ENCODE results near the gene XPNPEP3.

The XPNPEP3 gene

DNA sequence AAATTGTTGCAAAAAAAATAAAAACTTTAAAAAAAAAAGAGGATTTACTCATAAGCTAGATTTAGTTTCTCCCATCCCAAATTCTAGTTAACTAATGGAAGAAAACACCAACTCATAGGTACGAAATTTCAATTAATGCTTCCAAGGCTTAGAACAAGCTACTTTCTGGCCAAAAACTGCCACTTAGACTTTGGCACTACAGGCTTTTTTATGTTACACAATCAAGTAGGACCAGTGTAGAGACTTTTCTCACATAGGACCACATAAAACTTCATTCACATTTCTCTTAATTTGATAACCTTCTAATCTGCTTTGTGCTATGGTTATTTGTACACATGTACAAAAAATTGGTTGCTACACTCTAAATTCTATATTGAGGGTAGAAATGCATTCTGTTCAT lies 3.6 kb upstream of the XPNPEP3 start:
- TF ChIP-seq, protein P1, sequence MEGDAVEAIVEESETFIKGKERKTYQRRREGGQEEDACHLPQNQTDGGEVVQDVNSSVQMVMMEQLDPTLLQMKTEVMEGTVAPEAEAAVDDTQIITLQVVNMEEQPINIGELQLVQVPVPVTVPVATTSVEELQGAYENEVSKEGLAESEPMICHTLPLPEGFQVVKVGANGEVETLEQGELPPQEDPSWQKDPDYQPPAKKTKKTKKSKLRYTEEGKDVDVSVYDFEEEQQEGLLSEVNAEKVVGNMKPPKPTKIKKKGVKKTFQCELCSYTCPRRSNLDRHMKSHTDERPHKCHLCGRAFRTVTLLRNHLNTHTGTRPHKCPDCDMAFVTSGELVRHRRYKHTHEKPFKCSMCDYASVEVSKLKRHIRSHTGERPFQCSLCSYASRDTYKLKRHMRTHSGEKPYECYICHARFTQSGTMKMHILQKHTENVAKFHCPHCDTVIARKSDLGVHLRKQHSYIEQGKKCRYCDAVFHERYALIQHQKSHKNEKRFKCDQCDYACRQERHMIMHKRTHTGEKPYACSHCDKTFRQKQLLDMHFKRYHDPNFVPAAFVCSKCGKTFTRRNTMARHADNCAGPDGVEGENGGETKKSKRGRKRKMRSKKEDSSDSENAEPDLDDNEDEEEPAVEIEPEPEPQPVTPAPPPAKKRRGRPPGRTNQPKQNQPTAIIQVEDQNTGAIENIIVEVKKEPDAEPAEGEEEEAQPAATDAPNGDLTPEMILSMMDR (IDR thresholded peaks at IDR 0.05; ENCODE audit: low read depth, low read length) = no peak
- no peak for DNase-seq (ENCODE audit: extremely low read depth, low read depth)

DNA sequence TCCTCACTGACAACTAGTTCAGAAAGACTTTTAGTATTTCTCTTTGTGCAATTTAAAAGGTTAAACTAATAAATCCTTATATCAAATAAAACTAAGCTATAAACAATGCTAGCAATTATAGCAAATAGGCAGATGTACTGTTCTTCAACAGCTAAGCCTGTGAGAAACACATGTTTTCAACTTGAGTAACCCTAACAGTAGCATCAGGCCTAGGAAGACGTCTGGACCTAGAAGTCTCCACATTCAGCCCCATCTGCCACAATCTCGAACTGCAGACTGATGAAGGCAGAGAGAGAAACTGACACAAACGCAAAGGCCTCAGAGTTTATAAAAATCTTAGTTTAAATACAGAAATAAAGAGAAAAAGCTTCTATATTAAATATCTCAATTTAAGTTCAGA lies 3.0 kb upstream of the XPNPEP3 start:
- TF ChIP-seq, protein P1 (IDR thresholded peaks at IDR 0.05; ENCODE audit: low read depth, low read length) = no peak
- no peak for DNase-seq (ENCODE audit: extremely low read depth, low read depth)

DNA sequence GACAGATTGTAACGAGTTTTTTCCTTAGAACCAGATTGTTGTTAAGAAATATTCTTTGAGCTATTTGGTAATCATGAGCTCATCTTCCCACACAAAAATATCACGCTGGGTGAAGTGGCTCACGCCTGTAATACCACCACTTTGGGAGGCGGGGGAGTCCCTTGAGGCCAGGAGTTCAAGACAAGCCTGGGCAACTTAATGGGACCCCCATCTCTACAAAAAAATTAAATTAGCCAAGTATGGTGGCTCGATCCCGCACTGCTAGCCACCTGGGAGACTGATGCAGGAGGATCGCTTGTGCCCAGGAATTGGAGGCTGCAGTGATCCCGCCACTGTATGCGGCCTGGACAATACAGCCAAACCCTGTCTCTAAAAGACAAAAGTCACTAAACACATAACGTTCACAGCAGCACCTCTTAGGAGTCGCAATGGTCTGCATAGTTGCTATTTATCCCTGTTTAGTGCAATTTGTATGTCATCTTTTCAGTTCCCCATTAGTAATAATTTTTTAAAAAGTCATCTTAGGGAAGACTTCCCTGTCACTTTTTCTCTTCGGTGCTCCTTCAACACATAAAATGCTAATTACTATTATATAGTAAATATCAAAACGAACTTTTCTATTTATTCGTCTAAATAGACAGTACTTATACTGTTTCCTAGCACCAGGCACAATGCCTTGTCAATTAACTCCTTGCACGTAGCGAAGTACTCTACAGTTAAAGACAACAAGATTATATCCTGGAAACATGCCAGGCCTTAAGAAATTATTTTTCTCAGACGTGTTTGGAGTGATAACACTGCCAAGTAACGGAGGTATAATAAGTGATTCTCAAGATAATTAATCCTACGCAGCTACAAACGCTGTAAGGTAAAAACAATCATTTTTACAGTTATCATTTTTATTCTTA lies 1.6 kb upstream of the XPNPEP3 start:
- TF ChIP-seq, protein P1 (IDR thresholded peaks at IDR 0.05; ENCODE audit: low read depth, low read length) = no peak
- DNase-seq (ENCODE audit: extremely low read depth, low read depth) = no peak

DNA sequence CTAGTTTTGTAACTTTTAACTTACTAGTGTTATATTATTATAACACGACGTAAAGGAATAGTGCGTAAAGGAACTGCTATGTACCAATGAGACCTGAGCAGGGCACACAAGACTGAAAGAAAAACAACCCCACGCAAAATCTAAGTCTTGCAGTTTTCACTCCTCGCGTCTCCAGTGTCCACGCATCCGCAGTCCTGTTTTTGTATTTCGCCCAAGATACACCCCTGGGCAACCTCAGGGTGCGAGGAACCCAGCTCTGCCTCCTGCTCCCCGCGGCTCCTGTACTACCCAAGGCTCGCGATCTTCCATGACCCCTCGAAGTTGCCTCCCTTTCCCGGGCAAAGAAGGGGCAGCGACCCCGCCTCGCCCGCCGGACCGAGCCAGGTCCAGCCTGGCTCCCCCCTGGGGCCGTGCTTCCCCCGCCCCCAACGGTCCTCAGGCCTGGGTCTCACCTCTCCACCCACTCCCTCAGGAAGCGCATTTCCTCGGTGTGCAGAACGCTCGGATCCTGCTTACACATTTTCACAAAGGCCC lies 902 bp upstream of the XPNPEP3 start:
- no peak for DNase-seq (ENCODE audit: extremely low read depth, low read depth)
- TF ChIP-seq, protein P1 (IDR thresholded peaks at IDR 0.05; ENCODE audit: low read depth, low read length) = no peak

DNA sequence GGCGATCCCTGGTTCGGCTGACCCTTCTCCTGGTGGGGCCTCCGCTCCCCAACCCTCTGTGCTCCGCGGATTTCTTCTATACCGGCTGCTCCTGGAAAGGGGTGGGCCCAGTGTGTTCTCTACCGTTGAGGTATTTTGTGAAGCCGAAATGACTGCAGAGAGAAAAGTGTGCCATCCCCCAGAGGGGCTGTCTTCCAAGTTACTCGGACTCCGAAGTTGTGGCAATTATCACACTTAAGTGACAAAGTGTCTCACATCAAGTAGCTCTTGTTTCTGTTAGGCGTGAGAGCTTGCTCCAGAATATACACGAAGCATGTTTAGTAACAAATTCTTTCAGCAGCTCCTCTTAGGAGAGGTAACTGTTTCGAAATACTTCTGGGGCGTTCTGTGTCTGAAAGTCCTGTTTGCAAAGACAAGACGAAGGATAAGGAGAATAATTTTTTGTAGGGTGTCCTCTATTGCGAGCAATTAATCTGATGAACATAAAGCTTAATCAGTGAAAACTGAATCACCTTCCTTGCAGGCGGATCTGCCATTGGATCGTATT lies 434 bp downstream of the XPNPEP3 start:
- TF ChIP-seq, protein P1 (IDR thresholded peaks at IDR 0.05; ENCODE audit: low read depth, low read length) = no peak
- no peak for DNase-seq (ENCODE audit: extremely low read depth, low read depth)

DNA sequence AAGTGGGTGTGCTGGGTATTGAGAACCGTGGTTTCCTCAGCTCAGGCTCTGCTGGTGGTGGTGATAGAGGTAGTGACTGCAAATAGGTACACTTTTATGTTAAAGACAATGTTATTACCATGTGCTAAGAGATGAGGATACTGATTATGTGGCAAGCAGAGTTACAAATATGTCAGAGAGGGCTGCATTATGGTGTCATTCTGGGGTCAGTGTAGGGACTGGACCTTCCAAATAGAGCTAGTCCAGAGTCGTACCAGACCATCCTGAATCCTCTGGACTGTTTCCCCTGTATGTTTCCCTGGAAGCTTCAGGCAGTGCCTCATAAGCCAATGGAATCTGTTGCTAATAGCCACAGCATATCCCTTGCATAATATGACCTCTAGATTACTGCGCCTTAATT lies 5.1 kb downstream of the XPNPEP3 start, which contains the start of gene DNAJB7:
Gene DNAJB7, minus strand, starts transcription at position 101 of the 400 bp plus-strand sequence. CDS start 119 bp downstream, outside the sequence.
- TF ChIP-seq, protein P1 (IDR thresholded peaks at IDR 0.05; ENCODE audit: low read depth, low read length) = no peak
- DNase-seq (ENCODE audit: extremely low read depth, low read depth) = no peak

DNA sequence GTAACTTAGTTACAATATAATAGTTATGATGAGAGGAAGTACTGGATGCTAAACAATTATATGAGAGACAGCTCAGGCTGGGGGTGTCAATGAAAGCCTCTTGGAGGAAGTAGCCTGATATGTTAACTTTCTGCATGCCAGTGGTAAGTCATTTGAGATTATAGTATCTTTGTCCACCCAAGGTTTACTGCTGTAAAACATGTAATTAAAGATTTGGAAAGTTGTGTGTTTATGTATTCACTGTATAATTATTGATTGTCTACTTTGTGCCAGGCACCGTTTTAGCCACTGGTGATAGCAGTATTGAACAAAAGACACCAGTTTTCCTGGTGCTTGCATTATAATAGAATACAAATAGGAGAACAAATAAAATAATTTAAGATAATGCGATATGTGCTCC lies 5.6 kb downstream of the XPNPEP3 start:
- TF ChIP-seq, protein P1 (IDR thresholded peaks at IDR 0.05; ENCODE audit: low read depth, low read length) = no peak
- no peak for DNase-seq (ENCODE audit: extremely low read depth, low read depth)

Measured in AG09319 (cell line).